Stomach smooth muscle (tissue), 2 donors: ENCODE results near the gene STX4.

ENCODE experiments used
- H3K27ac ChIP-seq: one replicate; pipeline ENCODE4 v1.7.0; 2013; ENCODE audit warnings: mild to moderate bottlenecking, low read length, inconsistent platforms
- H3K27me3 ChIP-seq, 2 donors: one replicate each; pipeline ENCODE4 v1.7.0; 2013; ENCODE audit warnings: low read length in 2 of 2; ENCODE audit not compliant: insufficient read depth in 2 of 2, control insufficient read depth in 1 of 2
- H3K36me3 ChIP-seq, 2 donors: one replicate each; pipeline ENCODE4 v1.7.0; 2013; ENCODE audit warnings: low read length in 2 of 2; ENCODE audit not compliant: control insufficient read depth in 2 of 2, insufficient read depth in 2 of 2
- H3K4me1 ChIP-seq: one replicate; pipeline ENCODE4 v1.7.0; 2013; ENCODE audit warnings: low read length; ENCODE audit not compliant: control insufficient read depth, insufficient read depth
- H3K4me3 ChIP-seq, 2 donors: one replicate each; pipeline ENCODE4 v1.7.0; 2013; ENCODE audit warnings: low read length in 2 of 2
- H3K9ac ChIP-seq, 2 donors: one replicate each; pipeline ENCODE4 v1.7.0; 2013; ENCODE audit warnings: low read length in 2 of 2, mild to moderate bottlenecking in 1 of 2
- H3K9me3 ChIP-seq, 2 donors: one replicate each; pipeline ENCODE4 v1.7.0; 2013; ENCODE audit warnings: low read length in 2 of 2; ENCODE audit not compliant: control insufficient read depth in 2 of 2
- donor health status: healthy.
- donor health status: Pancreatic carcinoma.

The STX4 gene

GRCh38 chr16:31022544-31023251, 10.7 kb upstream of the STX4 start:
- no peaks in the 10 kb centered on the region for H3K36me3 ChIP-seq
- no peaks in the 10 kb centered on the region for H3K4me1 ChIP-seq
- H3K27ac ChIP-seq, result no peak overlapping the region
- H3K4me3 ChIP-seq, result no peak overlapping the region
- H3K9me3 ChIP-seq, result no peaks in the 10 kb centered on the region
- H3K27me3 ChIP-seq, result no peaks in the 10 kb centered on the region
- no peak overlapping the region for H3K9ac ChIP-seq

- no peak overlapping the region for H3K27ac ChIP-seq
- H3K4me3 ChIP-seq, result no peak overlapping the region
- no peaks in the 10 kb centered on the region for H3K36me3 ChIP-seq
- H3K4me1 ChIP-seq, result no peaks in the 10 kb centered on the region
- no peak overlapping the region for H3K9ac ChIP-seq
- H3K27me3 ChIP-seq, result no peaks in the 10 kb centered on the region
- H3K9me3 ChIP-seq, result no peaks in the 10 kb centered on the region
Observed at GRCh38 chr16:31023252-31023602, 10.1 kb upstream of the STX4 start.

- H3K9me3 ChIP-seq, result no peaks in the 10 kb centered on the region
- no peak overlapping the region for H3K4me3 ChIP-seq
- H3K4me1 ChIP-seq, result no peaks in the 10 kb centered on the region
- H3K27ac ChIP-seq, result no peak overlapping the region
- no peaks in the 10 kb centered on the region for H3K27me3 ChIP-seq
- H3K36me3 ChIP-seq, result no peaks in the 10 kb centered on the region
- H3K9ac ChIP-seq, result no peak overlapping the region
Observed at GRCh38 chr16:31023627-31024226, 9.6 kb upstream of the STX4 start.

DNA sequence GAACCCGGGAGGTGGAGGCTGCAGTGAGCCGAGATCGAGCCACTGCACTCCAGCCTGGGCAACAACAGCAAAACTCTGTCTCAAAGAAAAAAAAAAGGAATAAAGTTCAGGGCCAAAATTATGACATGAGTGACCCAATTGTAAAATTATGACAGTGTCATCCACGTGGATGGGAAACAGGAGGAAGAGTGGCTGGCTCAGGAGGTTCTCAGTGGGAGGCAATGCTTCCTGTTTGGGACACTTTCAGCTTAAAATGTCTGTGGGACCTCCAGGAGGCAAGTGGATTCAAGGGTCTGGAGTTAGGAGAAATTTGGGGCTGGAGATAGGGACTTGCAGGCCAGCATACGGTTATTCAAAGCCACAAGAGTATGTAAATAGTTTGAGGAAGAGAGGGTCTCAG, 8.0 kb upstream of the STX4 start:
- H3K4me3 ChIP-seq, result no peak overlapping the region
- no peaks in the 10 kb centered on the region for H3K9me3 ChIP-seq
- no peaks in the 10 kb centered on the region for H3K27me3 ChIP-seq
- H3K9ac ChIP-seq, result no peak overlapping the region
- no peaks in the 10 kb centered on the region for H3K4me1 ChIP-seq
- H3K36me3 ChIP-seq, result no peaks in the 10 kb centered on the region
- H3K27ac ChIP-seq, result no peak overlapping the region

DNA sequence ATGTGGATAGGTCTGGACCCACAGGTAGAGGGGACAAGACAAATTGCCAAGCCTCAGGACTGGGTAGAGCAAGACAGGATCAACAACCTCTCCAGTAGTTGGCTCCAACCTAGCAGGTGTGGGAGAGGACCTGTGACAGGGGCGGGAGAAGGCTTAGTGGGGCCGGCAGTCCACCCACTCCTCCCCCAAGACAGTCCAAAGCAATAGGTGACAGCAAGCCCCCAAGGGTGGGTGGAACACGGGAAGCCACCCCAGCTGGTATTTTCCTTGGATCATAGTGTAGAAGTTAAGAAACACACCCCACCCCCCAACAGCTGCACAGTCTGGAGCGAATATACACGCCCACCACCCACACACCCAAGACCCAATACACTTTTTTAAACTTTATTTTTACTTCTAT, 4.1 kb upstream of the STX4 start:
- Histone ChIP-seq H3K4me1 (peaks cover 10% of the 10 kb centered on the region), H3K27me3 (no peaks in the 10 kb centered on the region), H3K9ac (no peak overlapping the region), H3K27ac (no peak overlapping the region), H3K4me3 (no peak overlapping the region), H3K9me3 (no peaks in the 10 kb centered on the region), H3K36me3 (no peaks in the 10 kb centered on the region)

DNA sequence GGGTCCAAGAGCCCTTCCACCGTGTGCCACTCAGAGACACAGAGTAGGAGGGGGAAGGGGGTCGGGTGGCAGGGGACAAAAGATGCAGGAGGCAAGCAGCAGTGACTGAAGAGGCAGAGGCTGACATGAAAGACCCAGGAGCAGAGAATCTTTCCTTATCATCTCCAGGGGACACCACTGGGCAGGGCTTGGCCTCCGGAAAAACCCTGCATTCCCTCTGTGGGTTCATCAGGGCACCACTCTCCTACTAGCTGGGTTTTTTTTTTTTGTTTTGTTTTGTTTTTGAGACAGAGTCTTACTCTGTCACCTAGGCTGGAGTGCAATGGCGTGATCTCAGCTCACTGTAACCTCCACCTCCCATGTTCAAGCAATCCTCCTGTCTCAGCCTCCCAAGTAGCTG, 2.1 kb upstream of the STX4 start:
- H3K9me3 ChIP-seq, result no peaks in the 10 kb centered on the region
- peaks cover 15% of the 10 kb centered on the region for H3K4me1 ChIP-seq
- H3K27ac ChIP-seq, result no peak overlapping the region

DNA sequence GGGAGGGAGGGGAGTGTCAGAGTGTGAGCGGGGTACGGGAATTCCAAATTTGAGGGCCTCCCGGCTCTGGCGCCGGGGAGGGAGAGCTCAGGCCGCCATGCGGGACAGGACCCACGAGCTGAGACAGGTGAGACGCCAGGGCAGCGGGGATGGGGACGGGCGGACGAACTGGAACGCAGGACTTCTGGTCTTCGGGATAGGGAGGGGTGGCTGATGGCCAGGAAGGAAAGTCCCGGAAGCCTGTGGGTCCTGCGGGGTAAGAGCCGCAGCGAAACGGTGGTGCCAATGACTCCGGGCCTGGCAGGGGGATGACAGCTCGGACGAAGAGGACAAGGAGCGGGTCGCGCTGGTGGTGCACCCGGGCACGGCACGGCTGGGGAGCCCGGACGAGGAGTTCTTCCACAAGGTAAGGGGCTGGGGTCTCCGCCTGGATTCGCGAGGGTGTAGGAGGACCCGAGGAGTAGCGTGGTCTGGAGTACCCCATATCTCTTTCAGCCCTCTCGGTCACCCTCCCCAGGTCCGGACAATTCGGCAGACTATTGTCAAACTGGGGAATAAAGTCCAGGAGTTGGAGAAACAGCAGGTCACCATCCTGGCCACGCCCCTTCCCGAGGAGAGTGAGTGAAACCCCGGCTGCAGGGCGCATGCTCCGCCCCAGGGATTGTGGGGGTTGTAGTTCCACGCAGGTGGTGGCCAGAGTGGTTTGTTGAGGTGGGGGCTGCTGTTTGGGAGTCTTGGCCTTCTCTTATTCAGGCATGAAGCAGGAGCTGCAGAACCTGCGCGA, 543 bp downstream of the STX4 start:
- H3K27ac ChIP-seq, result peak overlapping the region; percentile 91
- H3K4me1 ChIP-seq, result peaks cover 15% of the 10 kb centered on the region
- no peaks in the 10 kb centered on the region for H3K27me3 ChIP-seq
- H3K9ac ChIP-seq, result peak overlapping the region; percentile 86 to 95
- no peaks in the 10 kb centered on the region for H3K9me3 ChIP-seq
- peaks cover 15 to 19% of the 10 kb centered on the region in 2 donors for H3K36me3 ChIP-seq
- H3K4me3 ChIP-seq, result peak overlapping the region; percentile 98 to 100

More for the DNA sequence above, 2.1 kb upstream of the STX4 start:
- Histone ChIP-seq H3K27me3 (no peaks in the 10 kb centered on the region), H3K36me3 (peaks cover 4 to 5% of the 10 kb centered on the region in 2 donors), H3K9ac (no peak overlapping the region), H3K4me3 (no peak overlapping the region)

DNA sequence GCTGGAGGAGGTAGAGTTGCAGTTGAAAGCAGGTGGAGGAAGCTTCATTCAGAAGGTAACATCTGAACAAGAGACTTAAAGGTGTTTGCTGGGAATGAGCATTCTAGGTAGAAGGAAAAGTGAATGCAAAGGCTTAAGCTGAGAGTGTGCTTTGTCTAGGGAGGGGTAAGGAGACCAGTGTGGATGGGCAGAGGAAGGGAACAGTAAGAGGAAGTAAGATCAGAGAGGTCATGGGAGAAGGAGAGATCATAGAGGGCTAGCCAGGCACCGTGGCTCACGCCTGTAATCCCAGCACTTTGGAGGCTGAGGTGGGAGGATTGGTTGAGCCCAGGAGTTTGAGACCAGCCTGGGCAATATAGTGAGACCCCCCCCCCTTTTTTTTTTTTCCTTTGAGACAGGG, 3.3 kb downstream of the STX4 start:
- Histone ChIP-seq H3K36me3 (peaks cover 24 to 34% of the 10 kb centered on the region in 2 donors), H3K4me1 (peaks cover 15% of the 10 kb centered on the region), H3K27ac (no peak overlapping the region)

GRCh38 chr16:31038993-31039392, 5.6 kb downstream of the STX4 start:
- Histone ChIP-seq H3K36me3 (peaks cover 24 to 37% of the 10 kb centered on the region in 2 donors), H3K9ac (no peak overlapping the region), H3K27ac (no peak overlapping the region)

More for the DNA sequence above, 3.3 kb downstream of the STX4 start:
- Histone ChIP-seq H3K9ac (no peak overlapping the region), H3K9me3 (no peaks in the 10 kb centered on the region), H3K27me3 (no peaks in the 10 kb centered on the region), H3K4me3 (no peak overlapping the region)

GRCh38 chr16:31042866-31043265, 9.5 kb downstream of the STX4 start:
- no peak overlapping the region for H3K4me3 ChIP-seq
- no peaks in the 10 kb centered on the region for H3K27me3 ChIP-seq
- peaks cover 4% of the 10 kb centered on the region for H3K4me1 ChIP-seq
- H3K27ac ChIP-seq, result no peak overlapping the region
- H3K9me3 ChIP-seq, result no peaks in the 10 kb centered on the region
- no peak overlapping the region for H3K9ac ChIP-seq
- H3K36me3 ChIP-seq, result peaks cover 17 to 28% of the 10 kb centered on the region in 2 donors

More at GRCh38 chr16:31038993-31039392, 5.6 kb downstream of the STX4 start:
- H3K9me3 ChIP-seq, result no peaks in the 10 kb centered on the region
- H3K27me3 ChIP-seq, result no peaks in the 10 kb centered on the region
- H3K4me1 ChIP-seq, result peaks cover 10% of the 10 kb centered on the region
- H3K4me3 ChIP-seq, result no peak overlapping the region
